WTC11 (cell line): ENCODE data around the gene CCDC57. TPM values are rescaled to one million over a fixed set of nuclear protein-coding genes. Genes with fewer than 3 reads are reported as not detected.

ENCODE experiments used
- ATAC-seq: fragments of 200-7000 bp; cut with Tn5 transposase; 2 replicates; pipeline ENCODE4 v1.10.0; 2021; ENCODE audit warnings: mild to moderate bottlenecking, moderate library complexity
- CTCF ChIA-PET: fragments of 300-600 bp; sonication (Branson Sonifier 250); formaldehyde crosslinking; loops from one replicate; lab custom pipeline; 2021; ENCODE audit warnings: antibody characterized with exemption; lab: Charles Lee
- POLR2A ChIA-PET: fragments of 350-600 bp; sonication (Branson Sonifier 250); formaldehyde crosslinking; loops from one replicate; lab custom pipeline; 2021; ENCODE audit warnings: antibody characterized with exemption; lab: Charles Lee
- DNase-seq: peaks from one replicate; pipeline ENCODE4 v3.0.0; 2021; ENCODE audit warnings: low spot score
- H3K27ac Mint-ChIP-seq: 2 replicates; pipeline ENCODE4 v1.8.0; 2021; ENCODE audit warnings: mixed read lengths
- H3K27me3 Mint-ChIP-seq: 2 replicates; pipeline ENCODE4 v1.8.0; 2021; ENCODE audit warnings: low read depth, mild to moderate bottlenecking, moderate library complexity, mixed read lengths
- H3K36me3 Mint-ChIP-seq: 2 replicates; pipeline ENCODE4 v1.8.0; 2021; ENCODE audit warnings: mixed read lengths
- H3K4me1 Mint-ChIP-seq: 2 replicates; pipeline ENCODE4 v1.8.0; 2022; ENCODE audit warnings: mixed read lengths
- H3K4me3 Mint-ChIP-seq: 2 replicates; pipeline ENCODE4 v1.8.0; 2021; ENCODE audit warnings: mild to moderate bottlenecking, moderate library complexity, mixed read lengths
- H3K9me3 Mint-ChIP-seq: 2 replicates; pipeline ENCODE4 v1.8.0; 2021; ENCODE audit warnings: mixed read lengths
- E2F1 ChIP-seq: sonication (generic); formaldehyde crosslinking; IDR thresholded peaks from 2 replicates; pipeline ENCODE4 v1.8.0; 2022; ENCODE audit warnings: mild to moderate bottlenecking, missing genetic modification reagents
- FOXK1 ChIP-seq: sonication (generic); formaldehyde crosslinking; IDR thresholded peaks from 2 replicates; pipeline ENCODE4 v1.8.0; 2022; ENCODE audit warnings: mild to moderate bottlenecking, moderate library complexity, missing genetic modification reagents
- GRHL2 ChIP-seq: fragments of 250-450 bp; sonication (Bioruptor Pico); IDR thresholded peaks from 2 replicates; pipeline ENCODE4 v1.8.0; 2022; ENCODE audit warnings: mild to moderate bottlenecking, moderate library complexity; ENCODE audit not compliant: insufficient replicate concordance, severe bottlenecking
- MXD4 ChIP-seq: fragments of 250-450 bp; sonication (Bioruptor Pico); IDR thresholded peaks from 2 replicates; pipeline ENCODE4 v1.8.0; 2021; ENCODE audit warnings: mild to moderate bottlenecking, moderate library complexity, borderline replicate concordance
- NFATC4 ChIP-seq: fragments of 250-450 bp; sonication (Bioruptor Pico); IDR thresholded peaks from 2 replicates; pipeline ENCODE4 v1.9.0; 2021; ENCODE audit warnings: mild to moderate bottlenecking
- RORB ChIP-seq: fragments of 250-450 bp; sonication (Bioruptor Pico); IDR thresholded peaks from 2 replicates; pipeline ENCODE4 v1.9.0; 2021; ENCODE audit warnings: mild to moderate bottlenecking
- SMAD4 ChIP-seq: sonication (generic); formaldehyde crosslinking; IDR thresholded peaks from 2 replicates; pipeline ENCODE4 v1.8.0; 2022; ENCODE audit warnings: mild to moderate bottlenecking, missing genetic modification reagents
- TCF7 ChIP-seq: sonication (generic); formaldehyde crosslinking; IDR thresholded peaks from 2 replicates; pipeline ENCODE4 v1.8.0; 2022; ENCODE audit warnings: mild to moderate bottlenecking, low read depth, missing genetic modification reagents, moderate library complexity
- ZNF281 ChIP-seq: sonication (generic); formaldehyde crosslinking; IDR thresholded peaks from 2 replicates; pipeline ENCODE4 v1.8.0; 2023; ENCODE audit warnings: mild to moderate bottlenecking, missing genetic modification reagents
- total RNA-seq: library from RNA; stranded (reverse); gene quantifications from 3 replicates; pipeline ENCODE4 v1.2.3, GENCODE V29; 2021
- TF ChIP-seq, protein P1 (sequence below): fragments of 250-450 bp; sonication (Bioruptor Pico); IDR thresholded peaks from 2 replicates; pipeline ENCODE4 v1.9.0; 2021; ENCODE audit warnings: moderate library complexity, mild to moderate bottlenecking, inconsistent platforms, borderline replicate concordance
- TF ChIP-seq, protein P2 (sequence below): sonication (generic); formaldehyde crosslinking; IDR thresholded peaks from 2 replicates; pipeline ENCODE4 v1.8.0; 2022; ENCODE audit warnings: missing genetic modification reagents
- TF ChIP-seq, protein P3 (sequence below): sonication (generic); formaldehyde crosslinking; IDR thresholded peaks from 2 replicates; pipeline ENCODE4 v1.8.1; 2022; ENCODE audit warnings: mild to moderate bottlenecking, moderate library complexity, missing genetic modification reagents

The CCDC57 gene
- total RNA-seq, 1 experiment from 2014 or later, result 20.0 TPM

DNA sequence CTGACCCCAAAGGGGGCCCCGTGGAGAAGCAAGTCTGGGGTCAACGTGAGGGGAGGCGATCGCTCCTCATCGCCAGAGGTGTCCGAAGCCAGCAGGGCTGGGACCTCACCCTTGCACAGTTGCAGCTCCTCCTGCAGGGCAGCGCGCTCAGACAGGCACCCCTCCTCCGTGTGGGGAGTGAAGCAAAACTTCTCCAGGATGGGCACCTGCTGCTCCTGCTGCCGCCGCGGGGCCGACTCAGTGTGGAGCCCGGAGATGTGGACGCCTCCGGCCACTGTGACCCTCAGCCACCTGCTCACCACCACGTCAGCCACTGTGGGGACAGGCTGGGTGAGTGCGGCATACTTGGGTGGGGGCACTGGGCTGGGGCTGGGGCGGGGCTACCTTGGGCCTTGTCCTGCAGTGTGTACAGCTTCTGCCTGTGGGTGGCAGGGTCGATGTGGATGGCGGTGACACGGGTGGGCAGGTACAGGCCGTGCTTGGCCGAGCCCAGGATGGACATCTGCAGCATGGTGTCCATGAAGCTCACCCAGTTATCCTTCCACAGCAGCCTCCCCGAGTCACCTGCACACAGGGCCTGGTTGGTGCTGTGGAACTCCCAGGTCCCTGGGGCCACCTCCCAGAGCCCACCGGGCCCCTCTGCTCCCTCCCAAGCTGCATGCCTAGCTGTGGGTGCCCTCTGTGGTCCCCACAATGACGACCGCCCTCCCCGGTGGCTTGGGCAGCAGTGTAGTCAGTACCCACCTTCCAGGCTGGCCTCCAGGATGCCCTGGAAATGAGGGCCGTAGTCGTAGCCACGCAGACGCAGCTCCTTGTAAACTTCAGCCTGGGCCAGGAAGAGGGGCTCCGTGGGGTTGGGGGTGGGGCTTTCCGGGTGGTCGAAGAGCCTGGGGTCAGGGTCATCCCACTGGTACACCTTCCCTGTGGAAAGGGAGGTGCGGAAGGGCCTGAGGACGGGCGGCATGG is 125.4 kb downstream of the CCDC57 start (continued):
- TF ChIP-seq GRHL2 (CRISPR knock-in tag) (no peak), E2F1 (CRISPR knock-in tag) (no peak), RORB (no peak)
- TF ChIP-seq, protein P1, sequence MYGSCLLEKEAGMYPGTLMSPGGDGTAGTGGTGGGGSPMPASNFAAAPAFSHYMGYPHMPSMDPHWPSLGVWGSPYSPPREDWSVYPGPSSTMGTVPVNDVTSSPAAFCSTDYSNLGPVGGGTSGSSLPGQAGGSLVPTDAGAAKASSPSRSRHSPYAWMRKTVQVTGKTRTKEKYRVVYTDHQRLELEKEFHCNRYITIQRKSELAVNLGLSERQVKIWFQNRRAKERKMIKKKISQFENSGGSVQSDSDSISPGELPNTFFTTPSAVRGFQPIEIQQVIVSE, result no peak

- Mint-ChIP-seq H3K4me3 (no peak overlapping the region), H3K27me3 (no peaks in the 10 kb centered on the region), H3K27ac (no peak overlapping the region), H3K9me3 (no peaks in the 10 kb centered on the region), H3K36me3 (peaks cover 30% of the 10 kb centered on the region), H3K4me1 (no peaks in the 10 kb centered on the region)
- POLR2A ChIA-PET, result no interaction called here
- CTCF ChIA-PET, result interaction anchor here (2.1 kb wide), 1 partner anchor 56 kb away, joined by 6 read pairs; no protein-coding TSS in a partner anchor
- DNase-seq (no peak), ATAC-seq (no peak)
- TF ChIP-seq MXD4 (CRISPR knock-in tag) (no peak), FOXK1 (CRISPR knock-in tag) (no peak), TCF7 (CRISPR knock-in tag) (no peak), SMAD4 (CRISPR knock-in tag) (no peak)
- TF ChIP-seq, protein P2, sequence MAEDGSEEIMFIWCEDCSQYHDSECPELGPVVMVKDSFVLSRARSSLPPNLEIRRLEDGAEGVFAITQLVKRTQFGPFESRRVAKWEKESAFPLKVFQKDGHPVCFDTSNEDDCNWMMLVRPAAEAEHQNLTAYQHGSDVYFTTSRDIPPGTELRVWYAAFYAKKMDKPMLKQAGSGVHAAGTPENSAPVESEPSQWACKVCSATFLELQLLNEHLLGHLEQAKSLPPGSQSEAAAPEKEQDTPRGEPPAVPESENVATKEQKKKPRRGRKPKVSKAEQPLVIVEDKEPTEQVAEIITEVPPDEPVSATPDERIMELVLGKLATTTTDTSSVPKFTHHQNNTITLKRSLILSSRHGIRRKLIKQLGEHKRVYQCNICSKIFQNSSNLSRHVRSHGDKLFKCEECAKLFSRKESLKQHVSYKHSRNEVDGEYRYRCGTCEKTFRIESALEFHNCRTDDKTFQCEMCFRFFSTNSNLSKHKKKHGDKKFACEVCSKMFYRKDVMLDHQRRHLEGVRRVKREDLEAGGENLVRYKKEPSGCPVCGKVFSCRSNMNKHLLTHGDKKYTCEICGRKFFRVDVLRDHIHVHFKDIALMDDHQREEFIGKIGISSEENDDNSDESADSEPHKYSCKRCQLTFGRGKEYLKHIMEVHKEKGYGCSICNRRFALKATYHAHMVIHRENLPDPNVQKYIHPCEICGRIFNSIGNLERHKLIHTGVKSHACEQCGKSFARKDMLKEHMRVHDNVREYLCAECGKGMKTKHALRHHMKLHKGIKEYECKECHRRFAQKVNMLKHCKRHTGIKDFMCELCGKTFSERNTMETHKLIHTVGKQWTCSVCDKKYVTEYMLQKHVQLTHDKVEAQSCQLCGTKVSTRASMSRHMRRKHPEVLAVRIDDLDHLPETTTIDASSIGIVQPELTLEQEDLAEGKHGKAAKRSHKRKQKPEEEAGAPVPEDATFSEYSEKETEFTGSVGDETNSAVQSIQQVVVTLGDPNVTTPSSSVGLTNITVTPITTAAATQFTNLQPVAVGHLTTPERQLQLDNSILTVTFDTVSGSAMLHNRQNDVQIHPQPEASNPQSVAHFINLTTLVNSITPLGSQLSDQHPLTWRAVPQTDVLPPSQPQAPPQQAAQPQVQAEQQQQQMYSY (CRISPR knock-in tag), result no peak
- TF ChIP-seq, protein P3, sequence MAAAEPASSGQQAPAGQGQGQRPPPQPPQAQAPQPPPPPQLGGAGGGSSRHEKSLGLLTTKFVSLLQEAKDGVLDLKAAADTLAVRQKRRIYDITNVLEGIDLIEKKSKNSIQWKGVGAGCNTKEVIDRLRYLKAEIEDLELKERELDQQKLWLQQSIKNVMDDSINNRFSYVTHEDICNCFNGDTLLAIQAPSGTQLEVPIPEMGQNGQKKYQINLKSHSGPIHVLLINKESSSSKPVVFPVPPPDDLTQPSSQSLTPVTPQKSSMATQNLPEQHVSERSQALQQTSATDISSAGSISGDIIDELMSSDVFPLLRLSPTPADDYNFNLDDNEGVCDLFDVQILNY, result no peak
- TF ChIP-seq, all 79 proteins: peak for 0
Observed at GRCh38 chr17:82085931-82086764, 126.5 kb downstream of the CCDC57 start.

- Mint-ChIP-seq H3K27ac (no peak overlapping the region), H3K27me3 (no peaks in the 10 kb centered on the region), H3K4me3 (no peak overlapping the region), H3K4me1 (no peaks in the 10 kb centered on the region), H3K36me3 (peaks cover 27% of the 10 kb centered on the region), H3K9me3 (no peaks in the 10 kb centered on the region)
- POLR2A ChIA-PET, result no interaction called here
- CTCF ChIA-PET, result no interaction called here
- TF ChIP-seq NFATC4 (CRISPR knock-in tag) (no peak), ZNF281 (CRISPR knock-in tag) (no peak)
- ATAC-seq, result no peak
- no peak for DNase-seq
Observed at GRCh38 chr17:82085031-82085861, 127.4 kb downstream of the CCDC57 start.
